T-helper 1 cell treated with Interleukin-12 subunit alpha and Interleukin-12 subunit beta and Interleukin-4 antibody, amounts not matched to agents 30 ng/mL and 1 ng/mL, for 36 hours (primary cell): ENCODE measurements around the gene ZNF285. TPM values are rescaled to one million over a fixed set of nuclear protein-coding genes. Genes with fewer than 3 reads are reported as not detected.
"Not testable (repeated sequence)": the region's sequence is repeated elsewhere in the genome, so short reads cannot be mapped to it uniquely, and the experiment has no call there.

Experiments
- intact Hi-C: fragments of 100-400 bp; cut with micrococcal nuclease; formaldehyde crosslinking; loops from one replicate; pipeline ENCODE4 v1.15.1; 2024
- total RNA-seq: library from RNA; stranded (reverse); gene quantifications from 2 replicates; pipeline ENCODE4 v1.2.3, GENCODE V29; 2022

The ZNF285 gene
- 0.05 TPM in 1 of 2 replicates, not detected in the other for total RNA-seq

GRCh38 chr19:44401139-44402115 is at the start of gene ZNF285:
Gene ZNF285 (minus strand): TSS chr19:44401608. CDS start chr19:44397213, 4,395 bp downstream.
- intact Hi-C loops = no loop called here

- intact Hi-C loops = no loop called here
These were observed 46.7 kb upstream of the ZNF285 start, which contains the start of gene ZNF229 for GRCh38 chr19:44447916-44448674. Gene ZNF229 (minus strand): TSS chr19:44448472. CDS start chr19:44442847, 5,625 bp downstream.

- intact Hi-C loops = no loop called here
These were observed 37.0 kb upstream of the ZNF285 start for GRCh38 chr19:44438441-44438840.

- intact Hi-C loops = no loop called here
These were observed 34.0 kb upstream of the ZNF285 start for GRCh38 chr19:44435441-44435840.

GRCh38 chr19:44430956-44431355 is 29.5 kb upstream of the ZNF285 start:
- intact Hi-C loops = no loop called here

GRCh38 chr19:44415553-44415952 is 14.1 kb upstream of the ZNF285 start:
- intact Hi-C loops = not testable (repeated sequence)

- intact Hi-C loops = loop anchor here (5.0 kb wide), 1 partner anchor 83 kb away; no protein-coding TSS in a partner anchor
These were observed 12.1 kb downstream of the ZNF285 start for GRCh38 chr19:44389268-44389667.

- intact Hi-C loops = no loop called here
These were observed 26.6 kb downstream of the ZNF285 start for GRCh38 chr19:44374789-44375188.

GRCh38 chr19:44371815-44372480 is 29.5 kb downstream of the ZNF285 start:
- intact Hi-C loops = no loop called here

- intact Hi-C loops = no loop called here
These were observed 34.4 kb downstream of the ZNF285 start for GRCh38 chr19:44367024-44367423.

GRCh38 chr19:44356383-44357111 is 44.9 kb downstream of the ZNF285 start, which contains the start of gene ZNF112:
Gene ZNF112 (minus strand): TSS chr19:44356680. CDS start chr19:44340539, 16,141 bp downstream.
- intact Hi-C loops = no loop called here

GRCh38 chr19:44346556-44346955 is 54.9 kb downstream of the ZNF285 start:
- intact Hi-C loops = no loop called here

- intact Hi-C loops = no loop called here
These were observed 55.4 kb downstream of the ZNF285 start for GRCh38 chr19:44345959-44346358.

- intact Hi-C loops = no loop called here
These were observed 57.2 kb downstream of the ZNF285 start for GRCh38 chr19:44344255-44344654.

GRCh38 chr19:44341794-44342193 is 59.6 kb downstream of the ZNF285 start:
- intact Hi-C loops = no loop called here

- intact Hi-C loops = not testable (repeated sequence)
These were observed 66.8 kb downstream of the ZNF285 start for GRCh38 chr19:44334639-44335038.
